PC-9 (cell line): Measurements from ENCODE around the gene MBNL1.

Source experiments
- CTCF ChIP-seq: fragments of 200-600 bp; sonication (generic); conservative IDR thresholded peaks from 2 replicates; pipeline ENCODE4 v1.6.1; 2017; ENCODE audit warnings: mixed run types, antibody characterized with exemption, mild to moderate bottlenecking, moderate library complexity
- EZH2 ChIP-seq: fragments of 200-600 bp; sonication (generic); IDR thresholded peaks from 2 replicates; pipeline ENCODE4 v1.8.0; 2017; ENCODE audit warnings: antibody characterized with exemption, low read depth

GRCh38 chr3:152321955-152322377, 53.2 kb downstream of the MBNL1 start:
- TF ChIP-seq CTCF (no peak), EZH2 (no peak)
